NCI-H510A (cell line): Measurements from ENCODE around the gene RNF223.
"Not testable (repeated sequence)": the region's sequence is repeated elsewhere in the genome, so short reads cannot be mapped to it uniquely, and the experiment has no call there.

ENCODE experiments used
- DNase-seq: peaks from one replicate; lab custom pipeline; 2025; lab: John Stamatoyannopoulos, UW

RNF223 gene

DNA sequence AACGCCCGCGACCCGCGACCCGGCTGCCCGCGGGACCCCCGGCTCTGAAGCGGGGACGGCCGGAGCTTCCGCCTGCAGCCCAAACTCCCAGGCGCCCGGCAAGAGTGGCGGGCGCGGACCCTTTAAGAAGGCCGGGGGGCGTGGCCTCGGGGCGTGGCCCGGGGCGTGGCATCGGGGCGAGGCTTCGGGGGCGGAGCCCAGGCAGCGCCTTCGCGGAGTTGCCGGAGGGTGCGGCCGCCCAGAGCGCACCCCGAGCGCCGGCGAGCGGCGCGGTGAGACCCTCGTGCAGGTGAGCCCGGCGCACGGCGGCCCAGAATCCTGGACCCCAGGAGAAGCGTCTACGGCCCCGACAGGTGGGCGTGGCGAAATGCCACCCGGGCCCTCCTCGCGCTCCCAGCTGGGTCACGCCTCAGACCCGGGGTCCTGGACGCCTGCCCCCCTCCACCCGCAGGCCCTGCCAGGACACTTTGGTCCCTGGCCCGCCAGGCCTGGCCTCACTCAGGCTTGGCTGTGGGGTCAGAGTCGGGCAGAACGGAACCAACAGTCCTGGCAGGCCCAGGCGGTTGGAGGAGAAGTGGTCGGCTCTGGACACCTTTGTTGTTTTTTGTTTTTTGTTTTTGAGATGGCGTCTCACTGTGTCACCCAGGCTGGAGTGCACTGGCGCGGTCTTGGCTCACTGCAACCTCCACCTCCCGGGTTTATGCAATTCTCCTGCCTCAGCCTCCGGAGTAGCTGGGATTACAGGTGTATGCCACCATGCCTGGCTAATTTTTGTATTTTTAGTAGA, 14.4 kb downstream of the RNF223 start:
- peak; percentile 85 for DNase-seq

DNA sequence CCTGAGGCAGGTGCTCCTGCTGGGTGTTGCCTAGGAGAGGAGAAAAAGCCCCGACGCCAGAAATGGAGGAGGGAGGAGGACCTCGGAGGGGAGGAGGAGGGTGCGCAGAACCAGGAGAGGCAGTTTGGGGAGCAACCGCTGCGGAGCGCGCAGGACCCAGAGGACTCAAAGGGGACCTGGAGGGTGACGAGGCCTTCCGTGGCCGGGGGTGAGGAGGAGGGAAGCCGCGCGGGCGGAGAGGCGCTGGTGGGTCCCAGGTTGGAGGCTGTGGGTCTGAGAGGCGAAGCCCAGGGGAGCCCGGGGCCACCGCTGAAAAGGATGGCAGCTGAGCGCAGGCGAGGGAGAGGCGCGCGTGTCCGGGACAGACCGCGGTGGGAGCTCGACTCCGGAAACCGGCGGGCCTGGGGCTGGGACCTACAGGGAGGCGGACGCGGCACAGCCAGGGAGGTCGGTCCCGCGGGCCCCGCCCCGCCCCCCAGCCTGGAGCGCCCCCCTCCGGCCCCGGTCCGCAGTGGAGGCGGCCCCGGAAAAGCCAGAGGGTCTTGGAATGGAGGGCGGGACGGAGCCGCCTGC, 15.1 kb downstream of the RNF223 start:
- DNase-seq, result peak; percentile 67

DNA sequence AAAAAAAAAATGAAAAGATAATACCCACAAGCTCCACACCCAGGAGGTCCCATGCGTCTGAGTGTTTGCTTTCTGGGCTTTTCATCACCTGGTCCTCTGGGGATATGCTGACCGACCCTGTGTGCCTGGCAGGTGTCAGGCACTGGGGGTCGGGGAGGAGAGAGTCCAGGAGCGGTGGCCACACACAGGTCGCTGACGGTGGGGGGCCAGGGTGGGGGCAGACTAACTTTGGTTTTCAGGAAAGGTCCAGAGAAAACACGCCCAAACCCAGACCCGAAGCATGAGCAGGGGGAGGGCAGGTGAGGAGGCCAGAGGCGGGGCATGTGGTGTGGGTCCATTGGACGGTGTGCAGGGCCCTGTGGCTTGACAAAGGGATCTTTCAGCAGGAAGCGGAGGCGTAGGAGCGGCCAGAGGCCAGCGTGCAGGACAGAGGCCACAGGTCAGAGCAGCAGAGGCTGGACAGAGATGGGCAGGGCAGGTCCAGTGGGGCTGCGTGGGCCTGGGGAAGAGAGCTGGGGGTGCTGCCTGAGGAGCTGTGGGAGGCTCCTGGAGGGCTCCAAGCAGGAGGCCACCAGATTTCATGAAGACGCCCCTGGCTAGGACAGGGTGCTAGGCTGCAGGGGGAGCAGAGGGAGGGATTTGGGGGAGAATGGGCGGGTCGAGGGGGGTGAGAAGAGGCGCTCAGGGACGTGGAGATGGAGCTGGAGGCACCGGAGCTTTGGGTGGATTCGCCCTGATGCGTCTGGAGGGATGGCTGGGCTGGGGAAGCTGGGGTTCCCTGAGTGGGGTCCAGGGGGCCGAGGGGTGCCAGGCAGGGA, 15.8 kb downstream of the RNF223 start:
- no peak for DNase-seq

- not testable (repeated sequence) for DNase-seq
These were observed 16.4 kb downstream of the RNF223 start for GRCh38 chr1:1057769-1058087.

DNA sequence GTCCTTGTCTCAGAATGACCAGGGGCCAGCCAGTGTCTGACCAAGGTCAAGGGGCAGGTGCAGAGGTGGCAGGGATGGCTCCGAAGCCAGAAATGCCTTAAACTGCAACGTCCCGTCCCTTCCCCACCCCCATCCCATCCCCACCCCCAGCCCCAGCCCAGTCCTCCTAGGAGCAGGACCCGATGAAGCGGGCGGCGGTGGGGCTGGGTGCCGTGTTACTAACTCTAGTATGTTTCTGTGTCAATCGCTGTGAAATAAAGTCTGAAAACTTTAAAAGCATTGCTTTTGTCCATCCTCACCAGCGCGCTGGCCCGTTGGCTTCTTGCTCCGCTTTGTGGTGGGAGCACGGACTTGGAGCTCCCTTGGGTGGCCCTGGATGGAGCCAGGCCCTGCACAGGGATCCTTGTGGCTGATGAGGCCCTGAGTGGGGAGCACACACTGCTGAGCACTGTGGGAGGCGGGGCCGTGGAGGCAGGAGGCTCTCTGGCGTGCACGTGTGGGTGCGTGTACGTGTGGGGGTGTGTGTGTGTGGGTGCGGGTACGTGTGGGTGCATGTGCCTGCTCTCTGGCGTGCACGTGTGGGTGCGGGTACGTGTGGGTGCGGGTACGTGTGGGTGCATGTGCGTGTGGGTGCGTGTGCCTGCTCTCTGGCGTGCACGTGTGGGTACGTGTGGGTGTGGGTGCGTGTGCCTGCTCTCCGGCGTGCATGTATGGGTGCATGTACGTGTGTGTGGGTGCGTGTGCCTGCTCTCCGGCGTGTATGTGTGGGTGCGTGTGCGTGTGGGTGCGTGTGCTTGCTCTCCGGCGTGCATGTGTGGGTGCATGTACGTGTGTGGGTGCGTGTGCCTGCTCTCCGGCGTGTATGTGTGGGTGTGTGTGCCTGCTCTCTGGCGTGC, 18.0 kb downstream of the RNF223 start:
- DNase-seq, result no peak

- no peak for DNase-seq
These were observed 19.1 kb downstream of the RNF223 start for GRCh38 chr1:1054971-1055370.

- no peak for DNase-seq
These were observed 19.9 kb downstream of the RNF223 start for GRCh38 chr1:1054099-1054700.

- DNase-seq, result no peak
These were observed 20.4 kb downstream of the RNF223 start for GRCh38 chr1:1053682-1054081.

DNA sequence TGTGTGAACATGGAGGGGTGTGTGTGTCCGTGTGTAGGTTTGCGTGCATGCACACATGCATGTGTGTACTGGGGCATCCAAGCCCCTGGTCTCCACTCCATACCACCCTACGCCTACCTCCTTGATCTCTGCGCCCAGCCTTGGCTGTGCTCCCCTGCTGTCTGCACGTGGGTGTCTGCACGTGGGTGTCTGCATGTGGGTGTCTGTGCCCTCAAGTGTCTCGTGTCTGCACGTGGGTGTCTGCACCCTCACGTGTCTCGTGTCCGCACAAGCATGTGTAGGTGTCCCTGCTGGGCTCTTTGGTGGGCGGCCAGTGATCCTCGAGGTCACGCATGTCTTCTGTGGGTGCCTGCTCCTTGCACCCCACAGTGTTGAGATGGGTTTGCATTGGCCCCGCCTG, 21.1 kb downstream of the RNF223 start:
- no peak for DNase-seq

GRCh38 chr1:1052003-1052840, 21.9 kb downstream of the RNF223 start:
- no peak for DNase-seq

- no peak for DNase-seq
These were observed 22.8 kb downstream of the RNF223 start for GRCh38 chr1:1051127-1051810.

- DNase-seq, result no peak
These were observed 23.5 kb downstream of the RNF223 start for GRCh38 chr1:1050577-1051052.

DNA sequence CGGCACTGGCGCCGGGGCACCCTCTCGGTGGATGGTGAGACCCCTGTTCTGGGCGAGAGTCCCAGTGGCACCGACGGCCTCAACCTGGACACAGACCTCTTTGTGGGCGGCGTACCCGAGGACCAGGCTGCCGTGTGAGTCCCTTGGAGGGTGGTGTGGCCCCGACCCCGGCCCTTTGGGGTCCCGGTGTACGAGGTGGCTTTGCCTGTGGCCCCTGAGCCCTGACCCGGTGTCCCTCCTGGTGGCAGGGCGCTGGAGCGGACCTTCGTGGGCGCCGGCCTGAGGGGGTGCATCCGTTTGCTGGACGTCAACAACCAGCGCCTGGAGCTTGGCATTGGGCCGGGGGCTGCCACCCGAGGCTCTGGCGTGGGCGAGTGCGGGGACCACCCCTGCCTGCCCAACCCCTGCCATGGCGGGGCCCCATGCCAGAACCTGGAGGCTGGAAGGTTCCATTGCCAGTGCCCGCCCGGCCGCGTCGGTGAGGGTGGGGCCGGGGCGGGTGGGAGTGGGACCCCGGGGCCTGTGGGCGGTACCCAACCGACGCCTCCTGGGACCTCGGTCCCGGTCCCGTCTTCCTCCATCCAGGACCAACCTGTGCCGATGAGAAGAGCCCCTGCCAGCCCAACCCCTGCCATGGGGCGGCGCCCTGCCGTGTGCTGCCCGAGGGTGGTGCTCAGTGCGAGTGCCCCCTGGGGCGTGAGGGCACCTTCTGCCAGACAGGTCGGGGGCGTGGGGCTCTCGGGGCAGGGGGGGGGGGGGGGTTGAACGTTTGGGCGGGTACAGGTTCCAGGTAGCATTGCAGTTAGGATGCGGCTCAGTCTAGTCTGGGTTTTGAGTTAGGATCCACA, 24.6 kb downstream of the RNF223 start:
- DNase-seq, result no peak

DNA sequence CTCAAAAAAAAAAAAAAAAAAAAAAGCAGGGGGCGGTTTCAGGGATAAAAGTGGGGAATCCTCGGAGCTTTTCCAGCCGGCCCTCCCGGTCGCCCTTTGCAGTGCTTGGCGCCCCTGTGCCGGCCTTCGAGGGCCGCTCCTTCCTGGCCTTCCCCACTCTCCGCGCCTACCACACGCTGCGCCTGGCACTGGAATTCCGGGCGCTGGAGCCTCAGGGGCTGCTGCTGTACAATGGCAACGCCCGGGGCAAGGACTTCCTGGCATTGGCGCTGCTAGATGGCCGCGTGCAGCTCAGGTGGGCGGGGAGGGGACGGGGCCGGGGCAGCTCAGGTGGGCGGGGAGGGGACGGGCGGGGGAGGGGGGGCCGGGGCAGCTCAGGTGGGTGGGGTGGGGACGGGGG, 25.3 kb downstream of the RNF223 start:
- no peak for DNase-seq

DNA sequence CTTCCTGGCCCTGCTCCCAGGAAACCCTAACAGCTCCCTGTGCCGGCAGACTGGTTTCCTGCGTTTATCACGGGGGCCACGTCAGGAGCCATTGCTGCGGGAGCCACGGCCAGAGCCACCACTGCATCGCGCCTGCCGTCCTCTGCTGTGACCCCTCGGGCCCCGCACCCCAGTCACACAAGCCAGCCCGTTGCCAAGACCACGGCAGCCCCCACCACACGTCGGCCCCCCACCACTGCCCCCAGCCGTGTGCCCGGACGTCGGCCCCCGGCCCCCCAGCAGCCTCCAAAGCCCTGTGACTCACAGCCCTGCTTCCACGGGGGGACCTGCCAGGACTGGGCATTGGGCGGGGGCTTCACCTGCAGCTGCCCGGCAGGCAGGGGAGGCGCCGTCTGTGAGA, 26.1 kb downstream of the RNF223 start:
- no peak for DNase-seq

GRCh38 chr1:1047407-1047806, 26.7 kb downstream of the RNF223 start:
- DNase-seq, result no peak

DNA sequence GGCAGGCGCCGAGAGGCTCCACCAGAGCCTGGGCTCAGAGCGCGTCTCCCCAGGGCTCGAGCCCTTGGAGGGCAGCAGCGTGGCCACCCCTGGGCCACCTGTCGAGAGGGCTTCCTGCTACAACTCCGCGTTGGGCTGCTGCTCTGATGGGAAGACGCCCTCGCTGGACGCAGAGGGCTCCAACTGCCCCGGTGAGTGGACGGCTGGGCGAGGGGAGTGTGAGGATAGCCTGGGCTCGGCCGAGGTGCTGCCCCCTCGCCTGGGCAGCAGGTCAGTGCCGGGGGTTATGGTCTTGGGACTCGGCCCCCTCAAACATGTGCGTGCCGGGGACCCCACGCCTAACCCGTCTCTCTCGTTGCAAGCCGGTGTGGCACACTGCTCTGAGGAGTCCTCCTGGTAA, 27.3 kb downstream of the RNF223 start:
- DNase-seq, result no peak

DNA sequence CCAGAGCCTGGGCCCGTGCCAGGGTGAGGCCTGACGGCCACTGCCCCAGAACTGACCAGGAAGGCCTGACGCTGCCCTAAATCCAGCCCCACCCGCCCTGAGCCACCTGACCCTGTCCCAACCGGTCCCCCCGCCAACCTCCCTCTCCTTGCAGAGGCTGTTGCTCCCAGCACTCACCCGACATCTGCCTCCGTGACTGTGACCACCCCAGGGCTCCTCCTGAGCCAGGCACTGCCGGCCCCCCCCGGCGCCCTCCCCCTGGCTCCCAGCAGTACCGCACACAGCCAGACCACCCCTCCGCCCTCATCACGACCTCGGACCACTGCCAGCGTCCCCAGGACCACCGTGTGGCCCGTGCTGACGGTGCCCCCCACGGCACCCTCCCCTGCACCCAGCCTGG, 27.9 kb downstream of the RNF223 start:
- no peak for DNase-seq

DNA sequence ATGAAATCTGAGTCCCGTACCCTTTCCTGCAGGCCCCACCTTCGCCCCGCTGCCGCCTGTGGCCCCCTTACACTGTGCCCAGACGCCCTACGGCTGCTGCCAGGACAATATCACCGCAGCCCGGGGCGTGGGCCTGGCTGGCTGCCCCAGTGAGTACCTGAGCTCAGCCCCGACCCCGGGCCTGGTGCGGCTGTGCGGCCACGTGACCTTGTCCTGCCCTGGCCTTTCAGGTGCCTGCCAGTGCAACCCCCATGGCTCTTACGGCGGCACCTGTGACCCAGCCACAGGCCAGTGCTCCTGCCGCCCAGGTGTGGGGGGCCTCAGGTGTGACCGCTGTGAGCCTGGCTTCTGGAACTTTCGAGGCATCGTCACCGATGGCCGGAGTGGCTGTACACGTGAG, 29.0 kb downstream of the RNF223 start:
- DNase-seq, result no peak
